CD4-positive, alpha-beta T cell treated with Interleukin-6 for 4 hours (primary cell): ENCODE results near the gene SAPCD2.

Experiments used
- DNase-seq: peaks from one replicate; pipeline ENCODE4 v3.0.0-alpha.2; 2020; ENCODE audit warnings: mixed read lengths

SAPCD2 gene

GRCh38 chr9:137016436-137016835 lies 53.9 kb downstream of the SAPCD2 start:
- DNase-seq: no peak

GRCh38 chr9:137015976-137016375 lies 54.4 kb downstream of the SAPCD2 start:
- no peak for DNase-seq

- DNase-seq: no peak
Observed at GRCh38 chr9:137015540-137015930, 54.8 kb downstream of the SAPCD2 start.

- DNase-seq: no peak
Observed at GRCh38 chr9:137014776-137015539, 55.4 kb downstream of the SAPCD2 start.

- no peak for DNase-seq
Observed at GRCh38 chr9:137014166-137014565, 56.2 kb downstream of the SAPCD2 start.

- DNase-seq: no peak
Observed at GRCh38 chr9:137013571-137013940, 56.8 kb downstream of the SAPCD2 start.

- DNase-seq: no peak
Observed at GRCh38 chr9:137012694-137013570, 57.4 kb downstream of the SAPCD2 start.
